ENCODE measurements around the gene TMEM127. TPM values are rescaled to one million over a fixed set of nuclear protein-coding genes. Genes with fewer than 3 reads are reported as not detected.

Gene TMEM127
- total RNA-seq, 3 donors from 2014 or later (not counting 1 experiment from before 2014, with no cell fraction given), result 49.8 to 59.3 (median 54.5) TPM

- H3K4me1 ChIP-seq (ENCODE audit: control insufficient read depth, insufficient read depth, low read length), result peaks cover 25% of the 10 kb centered on the region
- H3K27me3 ChIP-seq (ENCODE audit: control insufficient read depth, insufficient read depth, low read length), result no peaks in the 10 kb centered on the region
- 95% methylated on average over 4 of the region's 4 CpGs for WGBS (ENCODE audit: insufficient coverage)
- no peak for TF ChIP-seq CTCF (IDR thresholded peaks at IDR 0.05)
- DNase-seq (no peak), ATAC-seq (no peak)
- Mint-ChIP-seq H3K4me3 (no peak overlapping the region), H3K27me3 (ENCODE audit: low read depth in 2 of 2) (no peaks in the 10 kb centered on the region), H3K4me1 (peaks cover 27 to 34% of the 10 kb centered on the region in 2 donors), H3K9me3 (no peaks in the 10 kb centered on the region), H3K27ac (peak overlapping the region in 1 of 2 donors; percentile 21), H3K36me3 (no peaks in the 10 kb centered on the region)
- no peaks in the 10 kb centered on the region for H3K9me3 ChIP-seq (ENCODE audit: control insufficient read depth, insufficient read depth, low read length)
- intact Hi-C loops (cut with micrococcal nuclease), result no loop called here
- no peak overlapping the region for H3K4me3 ChIP-seq (ENCODE audit: low read length)
- H3K36me3 ChIP-seq (ENCODE audit: control insufficient read depth, insufficient read depth, low read length), result peaks cover 31% of the 10 kb centered on the region
- no peak overlapping the region for H3K27ac ChIP-seq (ENCODE audit: low read length)
These were observed 17.2 kb downstream of the TMEM127 start for GRCh38 chr2:96248624-96249023.

- no peak overlapping the region for H3K4me3 Mint-ChIP-seq
- intact Hi-C loops (cut with micrococcal nuclease), result no loop called here
- H3K9me3 ChIP-seq (ENCODE audit: control insufficient read depth, insufficient read depth, low read length), result no peaks in the 10 kb centered on the region
- H3K4me1 ChIP-seq (ENCODE audit: control insufficient read depth, insufficient read depth, low read length), result peaks cover 29% of the 10 kb centered on the region
- H3K4me1 Mint-ChIP-seq, result peaks cover 27 to 34% of the 10 kb centered on the region in 2 donors
- H3K27ac Mint-ChIP-seq, result peak overlapping the region in 1 of 2 donors; percentile 64
- no peak overlapping the region for H3K4me3 ChIP-seq (ENCODE audit: low read length)
- no peaks in the 10 kb centered on the region for H3K36me3 Mint-ChIP-seq
- ATAC-seq (no peak), DNase-seq (no peak)
- peaks cover 23% of the 10 kb centered on the region for H3K36me3 ChIP-seq (ENCODE audit: control insufficient read depth, insufficient read depth, low read length)
- WGBS (ENCODE audit: insufficient coverage), result 94% methylated on average over 5 of the region's 5 CpGs
- no peaks in the 10 kb centered on the region for H3K27me3 ChIP-seq (ENCODE audit: control insufficient read depth, insufficient read depth, low read length)
- no peak for TF ChIP-seq CTCF (IDR thresholded peaks at IDR 0.05)
- H3K27ac ChIP-seq (ENCODE audit: low read length), result no peak overlapping the region
- H3K9me3 Mint-ChIP-seq, result no peaks in the 10 kb centered on the region
- no peaks in the 10 kb centered on the region for H3K27me3 Mint-ChIP-seq (ENCODE audit: low read depth in 2 of 2)
These were observed 17.9 kb downstream of the TMEM127 start for GRCh38 chr2:96247896-96248295.

GRCh38 chr2:96247009-96247408 lies 18.8 kb downstream of the TMEM127 start:
- Histone ChIP-seq H3K4me3 (ENCODE audit: low read length) (no peak overlapping the region), H3K4me1 (ENCODE audit: control insufficient read depth, insufficient read depth, low read length) (peaks cover 37% of the 10 kb centered on the region), H3K36me3 (ENCODE audit: control insufficient read depth, insufficient read depth, low read length) (peaks cover 14% of the 10 kb centered on the region), H3K27ac (ENCODE audit: low read length) (no peak overlapping the region), H3K9me3 (ENCODE audit: control insufficient read depth, insufficient read depth, low read length) (no peaks in the 10 kb centered on the region), H3K27me3 (ENCODE audit: control insufficient read depth, insufficient read depth, low read length) (no peaks in the 10 kb centered on the region)
- Mint-ChIP-seq H3K27ac (peak overlapping the region; percentile 64 to 67), H3K36me3 (no peaks in the 10 kb centered on the region), H3K4me1 (peaks cover 34 to 43% of the 10 kb centered on the region in 2 donors), H3K9me3 (no peaks in the 10 kb centered on the region), H3K4me3 (no peak overlapping the region), H3K27me3 (ENCODE audit: low read depth in 2 of 2) (no peaks in the 10 kb centered on the region)
- 86% methylated on average over 3 of the region's 3 CpGs for WGBS (ENCODE audit: insufficient coverage)
- intact Hi-C loops (cut with micrococcal nuclease), result no loop called here
- no peak for ATAC-seq
- DNase-seq, result no peak
- TF ChIP-seq CTCF (IDR thresholded peaks at IDR 0.05), result no peak
